Neural cell (in vitro differentiated cells): ENCODE results near the gene GALNT13. TPM values are rescaled to one million over a fixed set of nuclear protein-coding genes. Genes with fewer than 3 reads are reported as not detected.

ENCODE experiments used
- H2AFZ ChIP-seq: fragments of 200-600, 300-800 bp; sonication (generic), shearing (Covaris generic); 2 replicates; pipeline ENCODE4 v1.6.0; 2014; ENCODE audit warnings: low read depth, mild to moderate bottlenecking, antibody characterized with exemption, low read length, moderate library complexity
- H3F3A ChIP-seq: fragments of 200-600 bp; shearing (Covaris generic); 2 replicates; pipeline ENCODE4 v1.6.1; 2016; ENCODE audit warnings: mild to moderate bottlenecking, moderate library complexity, mixed read lengths, antibody characterized with exemption, low read length; ENCODE audit not compliant: insufficient read depth, poor library complexity, severe bottlenecking
- H3K27ac ChIP-seq: fragments of 200-600, 300-800 bp; sonication (generic), shearing (Covaris generic); 2 replicates; pipeline ENCODE4 v1.5.1; 2014; ENCODE audit warnings: mild to moderate bottlenecking, low read length, moderate library complexity
- H3K27me3 ChIP-seq: fragments of 300-800, 200-600 bp; sonication (generic), shearing (Covaris generic); 2 replicates; pipeline ENCODE4 v1.6.0; 2014; ENCODE audit warnings: mild to moderate bottlenecking, low read depth, low read length, moderate library complexity; ENCODE audit not compliant: insufficient read depth
- H3K36me3 ChIP-seq: fragments of 300-800, 200-600 bp; sonication (generic), shearing (Covaris generic); 2 replicates; pipeline ENCODE4 v1.5.1; 2014; ENCODE audit warnings: mild to moderate bottlenecking, antibody characterized with exemption, low read length, moderate library complexity; ENCODE audit not compliant: insufficient read depth
- H3K4me2 ChIP-seq: fragments of 300-800, 200-600 bp; sonication (generic), shearing (Covaris generic); 2 replicates; pipeline ENCODE4 v1.6.0; 2014; ENCODE audit warnings: mild to moderate bottlenecking, low read length
- H3K4me3 ChIP-seq: fragments of 300-800, 200-600 bp; sonication (generic), shearing (Covaris generic); 2 replicates; pipeline ENCODE4 v1.5.1; 2014; ENCODE audit warnings: mild to moderate bottlenecking, low read length, moderate library complexity
- H3K79me2 ChIP-seq: fragments of 200-600 bp; shearing (Covaris generic); replicated peaks from 2 replicates; pipeline ENCODE4 v1.6.0; 2014; ENCODE audit warnings: mild to moderate bottlenecking, low read length, moderate library complexity; ENCODE audit not compliant: insufficient read depth
- H3K9ac ChIP-seq: fragments of 300-800, 200-600 bp; sonication (generic), shearing (Covaris generic); 2 replicates; pipeline ENCODE4 v1.6.1; 2016; ENCODE audit warnings: mild to moderate bottlenecking, low read length, mixed read lengths
- H3K9me2 ChIP-seq: fragments of 200-600 bp; shearing (Covaris generic); 2 replicates; pipeline ENCODE4 v1.6.1; 2016; ENCODE audit warnings: mild to moderate bottlenecking, low read length, mixed read lengths; ENCODE audit not compliant: insufficient read depth
- H3K9me3 ChIP-seq: fragments of 200-600, 300-800 bp; sonication (generic), shearing (Covaris generic); 2 replicates; pipeline ENCODE4 v1.6.1; 2016; ENCODE audit warnings: mild to moderate bottlenecking, mixed run types, low read length, moderate library complexity, mixed read lengths
- H4K20me1 ChIP-seq: fragments of 200-600 bp; shearing (Covaris generic); 2 replicates; pipeline ENCODE4 v1.6.1; 2016; ENCODE audit warnings: mild to moderate bottlenecking, mixed run types; ENCODE audit not compliant: insufficient read depth
- CTCF ChIP-seq: fragments of 450-650 bp; IDR thresholded peaks from 2 replicates; pipeline ENCODE4 v1.5.1; 2014; ENCODE audit warnings: antibody characterized with exemption, mild to moderate bottlenecking, moderate library complexity; ENCODE audit not compliant: poor library complexity, severe bottlenecking
- EP300 ChIP-seq: fragments of 450-650 bp; conservative IDR thresholded peaks from 2 replicates; pipeline ENCODE4 v1.6.1; 2014; ENCODE audit warnings: antibody characterized with exemption, mild to moderate bottlenecking, moderate library complexity; ENCODE audit not compliant: poor library complexity, severe bottlenecking
- EZH2 ChIP-seq: fragments of 200-600, 300-800 bp; shearing (Covaris generic), sonication (generic); IDR thresholded peaks from 2 replicates; pipeline ENCODE4 v1.6.1; 2014; ENCODE audit warnings: antibody characterized with exemption, low read length, borderline replicate concordance, mild to moderate bottlenecking; ENCODE audit not compliant: insufficient read depth, poor library complexity, severe bottlenecking
- MXI1 ChIP-seq: fragments of 450-650 bp; conservative IDR thresholded peaks from 2 replicates; pipeline ENCODE4 v1.6.1; 2014; ENCODE audit warnings: antibody characterized with exemption, mild to moderate bottlenecking; ENCODE audit not compliant: poor library complexity, severe bottlenecking
- POLR2AphosphoS5 ChIP-seq: IDR thresholded peaks from 2 replicates; pipeline ENCODE4 v1.6.1; 2012
- RAD21 ChIP-seq: fragments of 450-650 bp; conservative IDR thresholded peaks from 2 replicates; pipeline ENCODE4 v1.6.1; 2014; ENCODE audit warnings: antibody characterized with exemption, mild to moderate bottlenecking, moderate library complexity
- REST ChIP-seq: IDR thresholded peaks from 2 replicates; pipeline ENCODE4 v1.6.1; 2012; ENCODE audit warnings: borderline replicate concordance
- SMC3 ChIP-seq: fragments of 450-650 bp; conservative IDR thresholded peaks from 2 replicates; pipeline ENCODE4 v1.6.1; 2014; ENCODE audit warnings: antibody characterized with exemption, mild to moderate bottlenecking, moderate library complexity; ENCODE audit not compliant: poor library complexity
- TAF1 ChIP-seq: IDR thresholded peaks from 2 replicates; pipeline ENCODE4 v1.6.1; 2012; ENCODE audit warnings: low read depth
- polyA plus RNA-seq: library from polyadenylated mRNA; depleted of rRNA; stranded (reverse); fragments of >200 nt; gene quantifications from 2 replicates; pipeline ENCODE4 v1.2.3, GENCODE V29; 2014

The GALNT13 gene
- polyA plus RNA-seq, 1 donor from 2014 or later: 12.4 TPM

- Histone ChIP-seq H3K36me3 (no peaks in the 10 kb centered on the region), H3K27ac (no peak overlapping the region), H2AFZ (no peak overlapping the region), H3K4me3 (no peak overlapping the region), H3K9ac (no peak overlapping the region), H3K79me2 (no peaks in the 10 kb centered on the region), H3K4me2 (no peak overlapping the region), H3K27me3 (no peaks in the 10 kb centered on the region), H3F3A (no peaks in the 10 kb centered on the region), H4K20me1 (no peaks in the 10 kb centered on the region), H3K9me2 (no peaks in the 10 kb centered on the region), H3K9me3 (no peaks in the 10 kb centered on the region)
- TF ChIP-seq TAF1 (no peak), CTCF (no peak), EZH2 (no peak), RAD21 (no peak), REST (no peak), POLR2AphosphoS5 (peak; percentile 65), SMC3 (no peak), EP300 (peak; percentile 84), MXI1 (no peak)
Measured at GRCh38 chr2:154243685-154244084, 372.0 kb downstream of the GALNT13 start.

DNA sequence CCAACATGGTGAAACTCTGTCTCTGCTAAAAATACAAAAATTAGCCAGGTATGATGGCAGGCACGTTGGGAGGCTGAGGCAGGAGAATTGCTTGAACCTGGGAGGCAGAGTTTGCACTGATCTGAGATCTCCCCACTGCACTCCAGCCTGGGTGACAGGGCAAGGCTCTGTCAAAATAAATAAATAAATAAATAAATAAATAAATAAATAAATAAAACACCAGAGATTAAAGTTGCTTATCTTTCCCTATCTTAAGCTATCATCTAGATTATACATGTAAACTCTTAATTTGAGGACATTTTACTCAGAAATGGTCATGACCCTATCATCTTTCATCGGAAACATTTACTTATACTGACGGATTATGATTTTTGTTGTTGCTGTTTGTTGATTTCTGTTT is 373.2 kb downstream of the GALNT13 start:
- H3K4me2 ChIP-seq: no peak overlapping the region
- no peaks in the 10 kb centered on the region for H3K79me2 ChIP-seq
- H3K9me3 ChIP-seq: no peaks in the 10 kb centered on the region
- no peak for TF ChIP-seq CTCF
- TF ChIP-seq EZH2: no peak
- TF ChIP-seq POLR2AphosphoS5: no peak
- no peak for TF ChIP-seq REST
- TF ChIP-seq TAF1: no peak
- no peak for TF ChIP-seq EP300
- no peak for TF ChIP-seq SMC3
- no peak for TF ChIP-seq RAD21
- no peak for TF ChIP-seq MXI1
- H3K27ac ChIP-seq: no peak overlapping the region
- no peaks in the 10 kb centered on the region for H4K20me1 ChIP-seq
- no peak overlapping the region for H2AFZ ChIP-seq
- H3K9ac ChIP-seq: no peak overlapping the region
- no peaks in the 10 kb centered on the region for H3K36me3 ChIP-seq
- no peaks in the 10 kb centered on the region for H3F3A ChIP-seq
- no peak overlapping the region for H3K4me3 ChIP-seq
- no peaks in the 10 kb centered on the region for H3K27me3 ChIP-seq
- no peaks in the 10 kb centered on the region for H3K9me2 ChIP-seq
